GM06990 (cell line): Measurements from ENCODE around the gene RAI2.

ENCODE experiments used
- DNase-seq: peaks from one replicate; pipeline ENCODE4 v3.0.0-alpha.2; 2011; ENCODE audit not compliant: insufficient read length; ENCODE audit errors: extremely low read depth
- H3K27me3 ChIP-seq: replicated peaks from 2 replicates; pipeline ENCODE4 v1.6.0; 2011; ENCODE audit warnings: low read length; ENCODE audit not compliant: control insufficient read depth, insufficient read depth
- H3K36me3 ChIP-seq: 2 replicates; pipeline ENCODE4 v1.5.1; 2011; ENCODE audit warnings: low read length; ENCODE audit not compliant: control insufficient read depth, insufficient read depth
- H3K4me3 ChIP-seq: replicated peaks from 2 replicates; pipeline ENCODE4 v1.5.1; 2011; ENCODE audit warnings: low read depth, mild to moderate bottlenecking, control low read depth, low read length
- CTCF ChIP-seq: IDR thresholded peaks from 2 replicates; pipeline ENCODE4 v1.5.1; 2011; ENCODE audit warnings: low read length, control low read depth, mild to moderate bottlenecking, inconsistent platforms; ENCODE audit not compliant: insufficient read depth, poor library complexity, severe bottlenecking

RAI2 gene

GRCh38 chrX:17767734-17768133, 93.4 kb downstream of the RAI2 start:
- H3K4me3 ChIP-seq: no peak overlapping the region
- no peak for DNase-seq
- TF ChIP-seq CTCF: no peak
- H3K27me3 ChIP-seq: peaks cover 1% of the 10 kb centered on the region; the same call in 1 of the 2 replicates
- H3K36me3 ChIP-seq: no peaks in the 10 kb centered on the region

DNA sequence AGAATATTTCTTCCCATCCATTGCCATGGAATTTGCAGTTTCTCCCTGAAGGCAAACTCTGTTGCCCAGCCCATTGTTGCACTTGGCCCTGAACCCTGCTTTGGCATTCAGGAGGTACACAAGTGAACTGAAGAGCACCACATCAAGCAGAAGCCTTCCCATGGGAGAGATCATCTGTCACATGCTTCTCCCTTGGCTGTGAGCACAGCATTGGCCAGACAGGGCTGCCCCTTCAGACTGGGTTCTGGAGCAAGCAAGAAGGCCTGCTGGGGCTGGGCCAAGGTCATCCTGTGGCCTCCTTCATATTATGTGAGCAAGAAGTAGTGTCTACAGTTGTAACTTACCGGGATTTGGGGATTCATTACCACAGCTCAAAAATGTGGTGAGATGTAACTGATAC, 101.1 kb downstream of the RAI2 start:
- DNase-seq: no peak
- Histone ChIP-seq H3K4me3 (no peak overlapping the region), H3K27me3 (no peaks in the 10 kb centered on the region; the same call in 1 of the 2 replicates), H3K36me3 (no peaks in the 10 kb centered on the region)
- no peak for TF ChIP-seq CTCF

GRCh38 chrX:17758382-17758781, 102.7 kb downstream of the RAI2 start:
- no peak overlapping the region for H3K4me3 ChIP-seq
- H3K27me3 ChIP-seq: no peaks in the 10 kb centered on the region
- DNase-seq: no peak
- no peak for TF ChIP-seq CTCF
- H3K36me3 ChIP-seq: no peaks in the 10 kb centered on the region

- no peak for TF ChIP-seq CTCF
- no peak for DNase-seq
- Histone ChIP-seq H3K4me3 (no peak overlapping the region), H3K27me3 (no peaks in the 10 kb centered on the region), H3K36me3 (no peaks in the 10 kb centered on the region)
These were observed 110.7 kb downstream of the RAI2 start for GRCh38 chrX:17750436-17750835.
